EH (cell line): ENCODE data around the gene CRB2.

Experiments
- DNase-seq: peaks from one replicate; pipeline ENCODE4 v3.0.0-alpha.2; 2015; ENCODE audit warnings: low read depth

Gene CRB2

GRCh38 chr9:123422635-123423310 lies 66.8 kb downstream of the CRB2 start:
- DNase-seq, result no peak

- DNase-seq, result no peak
Observed at GRCh38 chr9:123423311-123423640, 67.3 kb downstream of the CRB2 start.

GRCh38 chr9:123424131-123424530 lies 68.1 kb downstream of the CRB2 start:
- no peak for DNase-seq

GRCh38 chr9:123424552-123425225 lies 68.7 kb downstream of the CRB2 start:
- no peak for DNase-seq

- DNase-seq, result no peak
Observed at GRCh38 chr9:123425261-123425821, 69.3 kb downstream of the CRB2 start.

- no peak for DNase-seq
Observed at GRCh38 chr9:123425836-123426365, 69.9 kb downstream of the CRB2 start.

- no peak for DNase-seq
Observed at GRCh38 chr9:123426406-123426805, 70.4 kb downstream of the CRB2 start.
